ENCODE measurements around the gene NUDT14. TPM values are rescaled to one million over a fixed set of nuclear protein-coding genes. Genes with fewer than 3 reads are reported as not detected.
A peak's percentile ranks its signal among the peaks of the same experiment; 100 is the strongest.

The NUDT14 gene
- total RNA-seq, 3 donors from 2014 or later = 26.9 to 46.7 (median 37.9) TPM

DNA sequence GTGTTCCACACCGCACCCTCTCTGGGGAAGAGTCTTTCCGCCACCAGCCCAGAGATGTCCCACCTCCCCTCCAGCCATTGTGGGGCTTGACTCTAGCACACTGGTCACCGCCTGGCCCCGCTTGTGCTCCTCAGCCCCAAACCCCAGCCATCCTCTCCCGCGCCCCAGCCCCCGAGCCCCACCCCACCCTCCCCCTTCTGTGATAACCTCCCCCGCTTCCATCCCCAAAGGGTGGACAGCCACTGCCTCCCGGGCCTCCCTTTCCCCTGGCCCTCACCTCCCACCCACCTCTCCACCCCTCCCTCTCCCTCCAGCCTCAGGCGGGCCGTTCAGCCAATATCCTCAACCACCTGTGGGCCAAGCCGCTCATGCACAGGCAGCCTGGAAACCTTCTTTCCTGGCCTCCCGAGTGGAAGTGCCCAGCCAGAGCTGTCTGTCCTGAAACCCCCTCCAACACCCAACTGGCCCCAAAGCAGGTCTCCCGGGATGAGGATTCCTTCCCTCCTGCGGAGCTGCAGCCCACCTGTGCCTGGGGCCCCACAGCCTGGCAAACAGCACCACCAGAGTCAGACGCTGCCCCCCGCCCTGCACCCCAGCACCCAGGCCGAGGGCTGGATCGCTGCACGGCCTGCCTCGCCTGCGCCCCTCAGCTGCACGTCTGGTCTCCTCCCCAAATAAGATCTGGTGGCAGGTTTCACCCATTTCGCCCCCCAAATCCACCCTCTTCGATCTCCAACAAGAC is 27.1 kb upstream of the NUDT14 start:
- intact Hi-C loops (cut with DNase I, micrococcal nuclease) = no loop called here
- Histone ChIP-seq H3K4me3 (no peak overlapping the region), H3K4me1 (ENCODE audit: low read depth) (peaks cover 18% of the 10 kb centered on the region), H3K36me3 (ENCODE audit: low read depth) (no peaks in the 10 kb centered on the region), H3K9me3 (no peaks in the 10 kb centered on the region)
- no peak for ATAC-seq
- no peak for DNase-seq
- TF ChIP-seq, protein P1, sequence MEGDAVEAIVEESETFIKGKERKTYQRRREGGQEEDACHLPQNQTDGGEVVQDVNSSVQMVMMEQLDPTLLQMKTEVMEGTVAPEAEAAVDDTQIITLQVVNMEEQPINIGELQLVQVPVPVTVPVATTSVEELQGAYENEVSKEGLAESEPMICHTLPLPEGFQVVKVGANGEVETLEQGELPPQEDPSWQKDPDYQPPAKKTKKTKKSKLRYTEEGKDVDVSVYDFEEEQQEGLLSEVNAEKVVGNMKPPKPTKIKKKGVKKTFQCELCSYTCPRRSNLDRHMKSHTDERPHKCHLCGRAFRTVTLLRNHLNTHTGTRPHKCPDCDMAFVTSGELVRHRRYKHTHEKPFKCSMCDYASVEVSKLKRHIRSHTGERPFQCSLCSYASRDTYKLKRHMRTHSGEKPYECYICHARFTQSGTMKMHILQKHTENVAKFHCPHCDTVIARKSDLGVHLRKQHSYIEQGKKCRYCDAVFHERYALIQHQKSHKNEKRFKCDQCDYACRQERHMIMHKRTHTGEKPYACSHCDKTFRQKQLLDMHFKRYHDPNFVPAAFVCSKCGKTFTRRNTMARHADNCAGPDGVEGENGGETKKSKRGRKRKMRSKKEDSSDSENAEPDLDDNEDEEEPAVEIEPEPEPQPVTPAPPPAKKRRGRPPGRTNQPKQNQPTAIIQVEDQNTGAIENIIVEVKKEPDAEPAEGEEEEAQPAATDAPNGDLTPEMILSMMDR (IDR thresholded peaks at IDR 0.05) = no peak

DNA sequence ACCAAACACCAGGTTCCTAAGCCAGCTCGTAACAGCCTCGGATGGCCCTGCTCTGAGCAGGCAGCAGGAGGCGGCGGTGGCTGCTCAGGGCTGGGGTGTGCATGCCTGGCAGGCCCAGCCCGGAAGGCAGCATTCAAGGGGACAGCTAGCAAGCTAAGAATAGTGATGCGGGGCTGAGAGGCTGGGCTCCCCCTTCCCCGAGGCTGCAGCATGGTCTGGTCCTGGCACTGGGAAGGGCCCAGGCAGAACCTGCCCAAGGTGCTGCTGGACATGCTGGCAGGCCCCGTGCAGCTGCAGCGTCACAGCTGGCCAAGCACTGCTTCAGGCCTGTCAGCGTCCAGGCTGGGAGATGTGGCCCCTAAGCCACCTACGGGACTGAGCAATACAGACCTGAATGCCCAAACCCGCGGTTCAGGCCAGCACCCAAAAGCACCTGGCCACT is 26.4 kb upstream of the NUDT14 start:
- no peak for ATAC-seq
- TF ChIP-seq, protein P1 (IDR thresholded peaks at IDR 0.05) = no peak
- intact Hi-C loops (cut with DNase I, micrococcal nuclease) = no loop called here
- Histone ChIP-seq H3K4me1 (ENCODE audit: low read depth) (peaks cover 18% of the 10 kb centered on the region), H3K9me3 (no peaks in the 10 kb centered on the region), H3K4me3 (no peak overlapping the region), H3K36me3 (ENCODE audit: low read depth) (no peaks in the 10 kb centered on the region)
- DNase-seq = no peak

DNA sequence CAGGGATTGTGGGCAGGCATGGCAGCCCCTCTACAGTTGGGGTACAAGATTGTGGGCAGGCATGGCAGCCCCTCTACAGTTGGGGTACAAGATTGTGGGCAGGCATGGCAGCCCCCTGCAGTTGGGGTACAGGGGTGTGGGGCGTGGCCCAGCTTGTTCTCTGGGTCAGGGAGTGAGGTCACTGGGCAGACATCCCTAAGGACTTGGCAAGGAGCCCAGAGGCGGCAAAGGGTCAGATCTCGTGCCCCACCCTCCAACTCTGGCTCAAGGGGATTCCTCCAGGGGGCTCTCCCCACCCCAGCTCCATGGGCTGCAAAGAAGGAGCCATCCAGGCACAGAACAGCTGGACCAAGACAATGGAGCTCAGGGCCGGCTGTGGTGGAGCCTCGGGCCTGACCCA is 25.8 kb upstream of the NUDT14 start:
- intact Hi-C loops (cut with DNase I, micrococcal nuclease) = no loop called here
- H3K4me3 ChIP-seq = no peak overlapping the region
- peaks cover 18% of the 10 kb centered on the region for H3K4me1 ChIP-seq (ENCODE audit: low read depth)
- H3K9me3 ChIP-seq = no peaks in the 10 kb centered on the region
- TF ChIP-seq, protein P1 (IDR thresholded peaks at IDR 0.05) = no peak
- ATAC-seq (no peak), DNase-seq (no peak)
- no peaks in the 10 kb centered on the region for H3K36me3 ChIP-seq (ENCODE audit: low read depth)

DNA sequence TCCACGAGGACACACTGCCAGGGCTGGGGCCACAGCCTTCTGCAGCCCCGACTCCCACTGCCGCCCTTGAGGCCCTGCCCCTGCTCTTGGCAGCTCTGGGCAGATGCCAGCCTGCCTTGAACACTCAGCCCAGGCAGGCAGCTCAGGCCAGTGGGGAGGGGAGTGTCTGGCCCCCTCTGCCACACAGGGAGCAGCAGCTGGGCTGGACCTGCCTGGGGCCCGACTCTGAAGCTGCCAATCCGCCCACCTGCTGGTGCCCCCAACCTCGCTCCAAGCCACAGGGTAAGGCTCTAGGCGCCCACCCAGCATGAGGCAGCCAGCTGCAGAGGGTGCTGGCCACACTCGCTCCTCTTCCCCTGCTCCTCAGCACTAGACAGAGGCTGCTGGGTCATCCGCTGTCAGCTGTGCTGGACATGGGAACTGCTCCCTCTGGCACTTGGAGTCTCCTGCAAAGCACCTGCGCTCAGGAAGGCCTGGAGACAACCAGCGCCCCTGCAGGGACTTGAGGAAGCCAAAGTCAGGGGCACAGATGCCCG is 24.6 kb upstream of the NUDT14 start:
- peak; percentile 2 for ATAC-seq

DNA sequence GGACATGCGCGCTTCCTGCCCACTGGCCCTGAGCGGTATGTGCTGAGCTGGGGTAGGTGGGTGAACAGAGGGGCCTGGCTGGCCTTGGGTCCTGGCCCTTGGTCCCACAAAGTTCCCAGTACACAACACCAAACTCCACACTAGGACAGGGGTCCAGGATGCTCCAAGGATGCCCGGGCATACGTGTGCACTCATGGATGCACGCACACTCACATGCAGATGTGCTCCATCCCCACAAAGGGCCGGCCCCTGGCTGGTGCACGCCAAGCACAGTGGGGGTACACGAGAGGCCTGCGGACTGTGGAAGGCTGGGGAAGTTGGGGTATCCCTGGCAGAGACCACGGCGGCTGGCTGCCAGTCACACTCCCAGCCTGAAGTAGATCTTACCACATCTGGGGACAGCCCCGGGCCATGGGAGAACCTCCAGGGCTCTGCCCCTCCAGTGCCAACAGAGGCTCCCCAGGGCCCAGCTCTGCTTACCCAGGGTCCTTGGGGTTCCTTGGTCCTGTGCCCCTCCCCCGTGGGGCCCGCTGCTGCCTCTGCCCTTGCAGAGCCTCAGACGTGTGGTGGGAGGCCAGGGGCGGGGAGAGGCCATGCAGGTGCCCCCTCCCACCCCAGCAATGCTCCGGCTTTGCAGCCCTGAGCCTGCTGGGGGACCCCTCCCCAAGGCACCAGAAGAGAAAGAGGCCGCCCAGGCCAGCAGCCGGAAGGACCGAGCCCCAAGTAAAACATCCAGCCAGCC is 24.0 kb upstream of the NUDT14 start:
- intact Hi-C loops (cut with DNase I, micrococcal nuclease) = loop anchor here (5.0 kb wide), 2 partner anchors 77 to 147 kb away; no protein-coding TSS in a partner anchor
- peaks cover 18% of the 10 kb centered on the region for H3K4me1 ChIP-seq (ENCODE audit: low read depth)
- DNase-seq (no peak), ATAC-seq (no peak)
- H3K36me3 ChIP-seq (ENCODE audit: low read depth) = no peaks in the 10 kb centered on the region
- H3K9me3 ChIP-seq = no peaks in the 10 kb centered on the region
- TF ChIP-seq, protein P1 (IDR thresholded peaks at IDR 0.05) = no peak
- H3K4me3 ChIP-seq = no peak overlapping the region

More for the DNA sequence above, 24.6 kb upstream of the NUDT14 start:
- no peaks in the 10 kb centered on the region for H3K9me3 ChIP-seq
- no peak overlapping the region for H3K4me3 ChIP-seq
- TF ChIP-seq, protein P1 (IDR thresholded peaks at IDR 0.05) = no peak
- H3K36me3 ChIP-seq (ENCODE audit: low read depth) = no peaks in the 10 kb centered on the region
- intact Hi-C loops (cut with DNase I, micrococcal nuclease) = no loop called here
- H3K4me1 ChIP-seq (ENCODE audit: low read depth) = peaks cover 18% of the 10 kb centered on the region
- no peak for DNase-seq
